Panc1 (cell line): ENCODE data around the gene RDH13.

Experiments used
- POLR2AphosphoS5 ChIP-seq: IDR thresholded peaks from 2 replicates; pipeline ENCODE4 v1.6.1; 2012; ENCODE audit warnings: mild to moderate bottlenecking, low read depth, low read length, moderate library complexity
- REST ChIP-seq, 2 experiments: IDR thresholded peaks; 2 replicates each; pipeline ENCODE4 v1.6.1; 2011 to 2012; ENCODE audit warnings: low read depth in 2 of 2, control low read depth in 1 of 2, low read length in 1 of 2, mild to moderate bottlenecking in 1 of 2, moderate library complexity in 1 of 2; ENCODE audit not compliant: insufficient read depth in 1 of 2
- TF ChIP-seq, protein P1 (sequence below): fragments of 450-650 bp; IDR thresholded peaks from 2 replicates; pipeline ENCODE4 v1.5.1; 2017; ENCODE audit warnings: mild to moderate bottlenecking

- TF ChIP-seq, protein P1, sequence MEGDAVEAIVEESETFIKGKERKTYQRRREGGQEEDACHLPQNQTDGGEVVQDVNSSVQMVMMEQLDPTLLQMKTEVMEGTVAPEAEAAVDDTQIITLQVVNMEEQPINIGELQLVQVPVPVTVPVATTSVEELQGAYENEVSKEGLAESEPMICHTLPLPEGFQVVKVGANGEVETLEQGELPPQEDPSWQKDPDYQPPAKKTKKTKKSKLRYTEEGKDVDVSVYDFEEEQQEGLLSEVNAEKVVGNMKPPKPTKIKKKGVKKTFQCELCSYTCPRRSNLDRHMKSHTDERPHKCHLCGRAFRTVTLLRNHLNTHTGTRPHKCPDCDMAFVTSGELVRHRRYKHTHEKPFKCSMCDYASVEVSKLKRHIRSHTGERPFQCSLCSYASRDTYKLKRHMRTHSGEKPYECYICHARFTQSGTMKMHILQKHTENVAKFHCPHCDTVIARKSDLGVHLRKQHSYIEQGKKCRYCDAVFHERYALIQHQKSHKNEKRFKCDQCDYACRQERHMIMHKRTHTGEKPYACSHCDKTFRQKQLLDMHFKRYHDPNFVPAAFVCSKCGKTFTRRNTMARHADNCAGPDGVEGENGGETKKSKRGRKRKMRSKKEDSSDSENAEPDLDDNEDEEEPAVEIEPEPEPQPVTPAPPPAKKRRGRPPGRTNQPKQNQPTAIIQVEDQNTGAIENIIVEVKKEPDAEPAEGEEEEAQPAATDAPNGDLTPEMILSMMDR = no peak
- TF ChIP-seq POLR2AphosphoS5 (no peak), REST (IDR thresholded peaks at IDR 0.05; ENCODE audit: insufficient read depth in 1 of 2, low read depth in 2 of 2, low read length in 1 of 2) (no peak)
Observed at GRCh38 chr19:55012306-55012705, 50.6 kb downstream of the RDH13 start.
